Esophagus squamous epithelium (tissue), 5 donors: ENCODE measurements around the gene EPB41L1. TPM values are rescaled to one million over a fixed set of nuclear protein-coding genes. Genes with fewer than 3 reads are reported as not detected.

Experiments used
- DNase-seq: peaks from one replicate; lab custom pipeline; 2025; lab: John Stamatoyannopoulos, UW
- H3K27ac ChIP-seq, 4 donors: fragments of 200-600 bp; sonication (generic); one replicate each; pipeline ENCODE4 v1.5.1; 2016 to 2019; ENCODE audit warnings: mild to moderate bottlenecking in 1 of 4
- H3K27me3 ChIP-seq, 4 donors: fragments of 200-600 bp; sonication (generic); 1 replicate in 3 of 4; 2 replicates in 1 of 4; pipeline versions ENCODE4 v1.5.1 to v1.6.0; 2017 to 2021; ENCODE audit warnings: antibody characterized with exemption in 1 of 4
- H3K36me3 ChIP-seq, 3 donors: fragments of 200-600 bp; sonication (generic); one replicate each; pipeline ENCODE4 v1.5.1; 2016 to 2019
- H3K4me1 ChIP-seq, 3 donors: fragments of 200-600 bp; sonication (generic); one replicate each; pipeline ENCODE4 v1.5.1; 2017 to 2019
- H3K4me3 ChIP-seq, 4 donors: fragments of 200-600 bp; sonication (generic); 1 replicate in 3 of 4; 2 replicates in 1 of 4; pipeline ENCODE4 v1.5.1; 2016 to 2019; ENCODE audit warnings: mild to moderate bottlenecking in 2 of 4, moderate library complexity in 1 of 4
- H3K9me3 ChIP-seq, 3 donors: fragments of 200-600 bp; sonication (generic); one replicate each; pipeline ENCODE4 v1.5.1; 2016 to 2019
- CTCF ChIP-seq, 6 experiments: fragments of 450-650 bp in 4 of 6; fragments of 200-600 bp in 2 of 6; sonication (generic) in 2 of 6; IDR thresholded peaks; one replicate each; pipeline ENCODE4 v1.5.1; 2016 to 2019; ENCODE audit warnings: antibody characterized with exemption in 6 of 6, mild to moderate bottlenecking in 4 of 6, moderate library complexity in 4 of 6
- POLR2A ChIP-seq, 4 donors: fragments of 450-650 bp; IDR thresholded peaks; one replicate each; pipeline ENCODE4 v1.6.1; 2017; ENCODE audit warnings: antibody characterized with exemption in 4 of 4, mild to moderate bottlenecking in 4 of 4, moderate library complexity in 3 of 4
- WGBS, 2 donors: methylation state at CpG; one replicate each; pipeline ENCODE4 v1.1.5; 2018; 5-methylcytosine and 5-hydroxymethylcytosine counted together
- intact Hi-C: fragments of 100-400 bp; cut with DNase I; formaldehyde crosslinking; loops from one replicate; pipeline ENCODE4 v1.15.0; 2022
- total RNA-seq, 4 donors: library from RNA; depleted of rRNA; stranded (reverse); fragments of >200 nt; gene quantifications; one replicate each; pipeline ENCODE4 v1.1.0, GENCODE V29; 2016
- donor health status: DM: yes; HTN: yes; CAD: no.

EPB41L1 gene
- total RNA-seq, 4 donors from 2014 or later, result 39.1 to 112 (median 85.7) TPM

DNA sequence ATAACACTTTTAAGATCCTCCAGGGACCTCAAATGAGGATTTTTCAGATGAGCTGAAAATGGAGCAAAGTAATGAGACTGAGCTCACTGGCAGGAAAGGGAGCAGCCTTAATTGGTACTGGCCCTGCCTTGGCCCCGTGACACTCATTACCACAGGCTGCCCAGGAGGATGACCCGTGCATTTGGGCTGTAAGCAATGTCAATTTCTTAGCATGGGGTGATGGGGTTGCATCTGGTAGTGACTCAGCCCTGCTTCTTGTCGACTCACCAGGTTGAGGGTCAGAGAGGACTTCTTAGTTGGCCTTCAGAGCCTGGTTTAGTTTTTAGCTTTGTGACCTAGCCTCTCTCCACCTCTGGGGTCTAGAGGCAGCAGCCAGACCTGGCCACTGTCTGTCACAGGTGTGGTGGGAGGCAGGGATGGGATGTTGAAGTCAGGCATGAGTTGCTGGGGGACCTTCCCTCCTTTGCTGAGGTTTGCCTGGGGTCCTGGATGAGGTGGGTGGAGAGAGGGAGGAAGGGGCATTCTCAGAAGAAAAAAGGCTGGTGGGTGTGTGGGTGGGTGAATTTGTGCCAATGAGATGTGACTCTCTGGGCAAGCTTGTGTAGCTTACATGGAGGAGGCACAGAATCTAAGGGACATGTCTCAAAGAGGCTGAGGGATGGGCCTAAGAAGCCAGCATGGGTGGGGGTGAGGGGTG lies 25.9 kb upstream of the EPB41L1 start:
- peaks cover 0 to 54% (median 0%) of the 10 kb centered on the region in 3 donors for H3K36me3 ChIP-seq
- WGBS, 2 donors, result 20 to 74% methylated on average over 1 to 3 of the region's 3 CpGs
- peaks cover 7 to 34% (median 7%) of the 10 kb centered on the region in 3 donors for H3K4me1 ChIP-seq
- no peak for DNase-seq
- no peak for TF ChIP-seq POLR2A (IDR thresholded peaks at IDR 0.05)
- no peak for TF ChIP-seq CTCF (IDR thresholded peaks at IDR 0.05)
- no peaks in the 10 kb centered on the region for H3K27me3 ChIP-seq
- no peaks in the 10 kb centered on the region for H3K9me3 ChIP-seq
- H3K4me3 ChIP-seq, result no peak overlapping the region
- no peak overlapping the region for H3K27ac ChIP-seq
- intact Hi-C loops, result no loop called here

- Histone ChIP-seq H3K9me3 (no peaks in the 10 kb centered on the region), H3K36me3 (peaks cover 0 to 54% (median 0%) of the 10 kb centered on the region in 3 donors), H3K4me1 (peaks cover 7 to 35% (median 7%) of the 10 kb centered on the region in 3 donors), H3K27ac (no peak overlapping the region), H3K4me3 (no peak overlapping the region), H3K27me3 (no peaks in the 10 kb centered on the region)
- 78 to 92% methylated on average over 7 to 8 of the region's 8 CpGs for WGBS, 2 donors
- TF ChIP-seq POLR2A (IDR thresholded peaks at IDR 0.05) (no peak), CTCF (IDR thresholded peaks at IDR 0.05) (no peak)
- intact Hi-C loops, result no loop called here
- DNase-seq, result no peak
Measured at GRCh38 chr20:36129160-36129543, 25.4 kb upstream of the EPB41L1 start.

- Histone ChIP-seq H3K27me3 (no peaks in the 10 kb centered on the region), H3K27ac (no peak overlapping the region), H3K4me3 (no peak overlapping the region), H3K36me3 (peaks cover 0 to 46% (median 0%) of the 10 kb centered on the region in 3 donors), H3K4me1 (peaks cover 7 to 35% (median 7%) of the 10 kb centered on the region in 3 donors), H3K9me3 (no peaks in the 10 kb centered on the region)
- WGBS, 2 donors, result 81 to 86% methylated on average over 6 of the region's 6 CpGs
- intact Hi-C loops, result no loop called here
- TF ChIP-seq POLR2A (IDR thresholded peaks at IDR 0.05), result no peak
- TF ChIP-seq CTCF (IDR thresholded peaks at IDR 0.05), result no peak
- DNase-seq, result no peak
Measured at GRCh38 chr20:36130390-36130789, 24.1 kb upstream of the EPB41L1 start.

DNA sequence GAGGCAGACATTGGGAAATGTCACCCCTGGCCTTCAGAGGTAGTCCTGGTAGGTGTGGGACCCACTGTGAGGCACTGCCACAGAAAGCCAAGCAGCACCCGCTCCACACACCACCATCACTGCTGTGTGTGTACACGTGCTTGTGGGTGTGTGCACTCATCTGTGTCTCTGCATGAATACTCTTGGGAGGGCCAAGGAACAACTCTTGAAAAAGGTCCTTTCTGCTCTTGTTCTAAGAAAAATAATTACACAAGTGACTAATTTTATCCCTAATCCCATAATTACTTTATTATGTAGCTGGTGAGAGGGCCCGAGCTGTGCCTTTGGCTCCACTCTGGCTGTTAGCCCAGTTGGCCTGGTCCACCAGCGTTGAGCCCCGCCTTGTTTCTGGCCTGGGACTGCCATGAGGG lies 21.7 kb upstream of the EPB41L1 start:
- WGBS, 2 donors, result 40 to 41% methylated on average over 3 to 5 of the region's 5 CpGs
- peaks cover 0 to 25% (median 0%) of the 10 kb centered on the region in 3 donors for H3K36me3 ChIP-seq
- intact Hi-C loops, result no loop called here
- no peaks in the 10 kb centered on the region for H3K27me3 ChIP-seq
- H3K9me3 ChIP-seq, result no peaks in the 10 kb centered on the region
- TF ChIP-seq CTCF (IDR thresholded peaks at IDR 0.05) (no peak), POLR2A (IDR thresholded peaks at IDR 0.05) (no peak)
- H3K4me3 ChIP-seq, result no peak overlapping the region
- H3K27ac ChIP-seq, result peak overlapping the region; percentile 23 to 46 (median 38)
- peaks cover 7 to 32% (median 7%) of the 10 kb centered on the region in 3 donors for H3K4me1 ChIP-seq
- no peak for DNase-seq

- peak overlapping the region in 2 of 4 donors; percentile 38 to 46 for H3K27ac ChIP-seq
- peaks cover 0 to 17% (median 0%) of the 10 kb centered on the region in 3 donors for H3K36me3 ChIP-seq
- 59 to 79% methylated on average over 2 of the region's 2 CpGs for WGBS, 2 donors
- peaks cover 7 to 30% (median 7%) of the 10 kb centered on the region in 3 donors for H3K4me1 ChIP-seq
- intact Hi-C loops, result no loop called here
- TF ChIP-seq POLR2A (IDR thresholded peaks at IDR 0.05), result no peak
- TF ChIP-seq CTCF (IDR thresholded peaks at IDR 0.05), result no peak
- DNase-seq, result no peak
- no peaks in the 10 kb centered on the region for H3K27me3 ChIP-seq
- H3K9me3 ChIP-seq, result no peaks in the 10 kb centered on the region
- H3K4me3 ChIP-seq, result no peak overlapping the region
Measured at GRCh38 chr20:36133821-36134220, 20.7 kb upstream of the EPB41L1 start.
